GM21737 (cell line): ENCODE results near the gene PTPN3.
"Not testable (repeated sequence)": the region's sequence is repeated elsewhere in the genome, so short reads cannot be mapped to it uniquely, and the experiment has no call there.

ENCODE experiments used
- ATAC-seq: cut with Tn5 transposase; IDR thresholded peaks from one replicate; pipeline ENCODE4 v1.9.1; 2021; ENCODE audit warnings: mild to moderate bottlenecking, moderate library complexity; ENCODE audit not compliant: unreplicated experiment

Gene PTPN3

DNA sequence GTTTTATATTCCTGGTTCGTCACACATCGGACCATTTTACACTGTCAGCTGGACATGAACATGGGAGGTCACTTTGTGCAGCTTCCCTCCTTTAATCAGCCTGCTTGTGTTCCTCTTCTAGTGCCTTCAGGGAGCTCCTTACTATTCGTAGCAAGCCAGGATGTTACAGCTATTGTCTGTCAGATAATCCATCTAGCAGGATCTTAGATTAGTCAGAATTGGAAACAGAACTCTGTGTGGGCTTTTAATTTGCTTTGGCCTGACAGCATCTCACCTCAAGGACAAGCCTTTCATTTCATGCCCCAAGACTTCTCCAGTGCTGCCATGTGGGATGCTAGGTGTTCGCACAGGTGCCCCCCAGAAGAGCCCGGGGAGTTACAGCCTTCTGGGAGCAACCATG lies 147.1 kb downstream of the PTPN3 start:
- ATAC-seq: no peak

DNA sequence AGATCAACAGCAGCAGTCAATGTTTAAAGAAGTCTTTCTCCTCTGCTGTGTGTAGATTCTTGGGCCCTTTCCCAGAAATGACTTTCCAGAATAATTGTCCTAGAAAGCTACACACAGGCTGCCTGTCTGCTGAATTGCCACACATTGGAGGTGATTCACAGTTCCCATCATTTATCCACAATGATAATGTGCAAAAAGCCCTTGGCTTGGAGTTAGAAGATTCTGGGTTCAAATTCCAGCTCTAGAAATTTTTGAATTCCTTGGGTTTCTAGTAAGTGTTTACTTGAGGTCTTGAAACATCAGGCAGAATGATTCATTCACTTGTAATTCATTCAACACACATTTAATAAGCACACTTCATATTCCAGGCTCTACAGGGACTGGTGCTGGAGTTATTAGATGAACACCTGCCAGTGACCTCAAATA lies 148.7 kb downstream of the PTPN3 start:
- ATAC-seq: no peak

DNA sequence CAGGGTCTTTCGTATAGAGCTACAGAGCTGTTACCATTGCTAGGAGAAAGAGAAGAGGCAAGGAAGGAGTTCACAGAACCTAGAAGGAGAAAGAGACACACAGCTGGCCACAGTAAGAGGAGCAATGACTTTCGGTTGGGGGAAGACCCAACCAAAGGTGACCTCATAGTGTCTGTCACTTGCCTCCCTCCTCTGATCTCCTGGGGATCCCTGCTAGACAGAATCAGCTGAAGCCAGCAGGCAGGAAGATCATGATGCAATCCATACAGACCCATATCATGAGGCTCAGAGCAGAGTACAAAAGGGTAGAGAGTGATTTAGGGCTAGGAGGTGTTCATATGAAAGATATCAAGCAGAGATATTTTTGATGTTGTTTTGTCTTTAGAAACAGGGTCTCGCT lies 151.2 kb downstream of the PTPN3 start:
- no peak for ATAC-seq

DNA sequence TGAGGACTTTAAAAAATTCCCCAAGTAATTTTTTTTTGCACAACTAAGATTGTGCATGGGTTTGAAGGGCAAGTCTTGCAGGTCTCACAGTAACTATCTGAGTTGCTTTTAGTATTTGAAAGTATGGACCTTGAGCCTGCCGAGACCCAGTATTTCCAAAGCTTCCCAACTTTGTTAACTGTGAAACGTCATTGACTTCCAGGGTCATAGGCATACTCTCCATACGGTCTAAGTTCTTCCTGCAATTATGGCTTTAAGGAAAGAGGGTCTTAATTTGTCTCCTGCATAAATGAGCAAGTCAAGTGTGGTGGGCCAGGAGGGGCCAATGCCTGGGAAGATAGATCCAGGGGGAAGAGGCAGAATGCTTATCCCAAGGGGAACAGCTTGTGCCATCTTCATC lies 153.2 kb downstream of the PTPN3 start:
- no peak for ATAC-seq

DNA sequence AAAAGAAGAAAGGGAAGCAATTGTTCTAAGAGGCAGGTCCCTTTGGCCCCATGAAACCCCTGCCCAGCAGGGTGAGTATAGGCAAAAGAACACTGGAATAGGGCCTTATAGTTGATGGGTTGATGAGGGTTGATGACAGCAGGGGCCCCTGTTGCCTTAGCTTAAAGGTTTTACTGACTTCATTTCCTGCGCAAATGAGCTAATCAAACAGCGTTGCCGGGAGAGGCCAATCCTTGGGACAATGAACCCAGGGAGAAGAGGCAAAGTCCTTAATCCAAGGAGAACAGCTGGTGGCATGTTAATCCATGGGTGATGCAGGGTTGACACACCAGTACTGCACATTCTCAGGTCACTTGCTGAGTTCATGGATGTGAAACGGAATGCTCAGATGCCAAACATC lies 155.2 kb downstream of the PTPN3 start:
- no peak for ATAC-seq

DNA sequence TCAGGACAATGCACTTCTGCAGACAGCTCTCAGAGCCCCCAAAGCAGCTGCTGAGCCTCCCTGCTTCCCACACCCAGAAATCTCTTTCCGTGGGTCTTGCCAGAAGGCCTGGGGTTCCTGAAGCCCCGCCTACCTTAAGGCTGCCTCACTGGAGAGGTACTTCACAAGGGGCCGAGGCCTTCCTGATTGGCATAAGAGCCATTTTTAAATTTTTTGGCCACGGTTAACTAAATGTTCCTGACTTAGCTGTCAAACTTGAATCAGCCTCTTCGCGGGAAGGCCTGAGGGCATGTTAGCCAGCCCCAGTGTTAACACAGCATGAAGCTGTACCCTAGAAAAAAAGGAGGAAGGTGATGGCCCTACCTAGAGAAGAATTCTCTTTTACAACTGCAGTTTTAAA lies 156.5 kb downstream of the PTPN3 start:
- no peak for ATAC-seq

DNA sequence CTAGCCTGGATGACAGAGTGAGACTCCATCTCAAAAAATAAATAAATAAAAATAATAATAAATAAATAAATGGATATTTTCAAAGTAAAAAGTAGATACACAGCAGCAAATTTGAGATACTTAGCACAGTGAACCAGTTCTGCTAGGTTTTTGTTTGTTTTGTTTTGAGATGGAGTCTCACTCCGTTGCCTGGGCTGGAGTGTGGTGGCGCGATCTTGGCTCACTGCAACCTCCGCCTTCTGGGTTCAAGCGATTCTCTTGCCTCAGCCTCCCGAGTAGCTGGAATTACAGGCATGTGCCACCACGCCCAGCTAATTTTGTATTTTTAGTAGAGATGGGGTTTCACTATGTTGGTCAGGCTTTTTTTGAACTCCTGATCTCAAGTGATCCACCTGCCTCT lies 157.1 kb downstream of the PTPN3 start:
- ATAC-seq: not testable (repeated sequence)

DNA sequence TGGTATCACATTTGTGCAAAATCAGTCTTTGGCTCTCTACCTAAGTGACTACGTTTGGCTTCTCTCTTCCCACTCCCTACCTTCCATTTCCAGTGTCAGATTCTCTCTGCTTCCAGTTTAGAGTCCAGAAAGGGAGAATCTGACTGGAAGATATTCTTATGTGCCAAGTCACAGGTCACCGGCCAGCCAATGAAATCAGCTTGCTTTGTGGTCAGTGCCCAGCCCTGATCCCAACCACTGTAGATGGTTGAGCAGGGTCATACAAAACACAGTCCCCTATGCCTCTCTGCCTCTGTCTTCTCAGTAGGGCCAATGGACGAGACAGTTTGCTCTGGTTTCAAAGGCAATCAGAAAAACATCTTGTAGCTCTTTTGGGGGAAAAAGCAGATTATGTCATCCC lies 161.7 kb downstream of the PTPN3 start:
- ATAC-seq: no peak

DNA sequence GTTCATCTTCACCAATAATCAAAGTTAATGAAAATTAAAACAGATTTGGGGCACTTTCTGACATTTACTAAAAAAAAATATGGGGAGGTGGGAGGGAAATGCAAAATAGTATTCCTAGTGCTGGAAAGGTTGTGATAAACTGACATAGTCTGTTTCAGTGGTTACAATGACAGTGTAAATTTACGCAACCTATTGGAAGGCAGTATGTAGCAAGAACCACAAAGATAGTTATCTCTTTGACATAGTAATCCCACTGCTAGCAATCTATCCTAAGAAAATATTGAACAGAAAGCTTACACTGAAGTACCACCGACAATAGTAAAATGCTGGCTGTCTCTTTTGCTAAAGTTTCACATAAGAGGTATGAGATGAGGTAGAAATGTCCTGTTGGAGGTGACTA lies 162.2 kb downstream of the PTPN3 start:
- no peak for ATAC-seq

DNA sequence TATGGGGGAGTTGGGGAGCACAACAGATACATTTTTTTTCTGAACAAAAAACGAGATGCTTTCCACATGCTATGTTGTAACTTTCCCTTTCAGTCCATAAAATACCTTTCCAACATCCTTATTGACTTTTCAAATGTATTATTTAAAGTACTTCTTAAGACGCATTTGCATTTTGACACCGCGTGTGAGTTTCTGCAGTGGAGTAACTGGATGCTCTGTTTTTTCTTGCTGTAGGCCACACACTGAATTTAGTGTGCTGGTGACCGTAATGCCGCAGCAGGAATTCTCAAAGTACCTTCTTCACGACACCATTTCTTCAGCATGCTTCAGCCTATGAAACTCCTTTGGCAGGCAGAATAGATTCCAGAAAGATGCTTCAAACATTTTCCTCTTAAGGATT lies 163.0 kb downstream of the PTPN3 start:
- ATAC-seq: no peak

DNA sequence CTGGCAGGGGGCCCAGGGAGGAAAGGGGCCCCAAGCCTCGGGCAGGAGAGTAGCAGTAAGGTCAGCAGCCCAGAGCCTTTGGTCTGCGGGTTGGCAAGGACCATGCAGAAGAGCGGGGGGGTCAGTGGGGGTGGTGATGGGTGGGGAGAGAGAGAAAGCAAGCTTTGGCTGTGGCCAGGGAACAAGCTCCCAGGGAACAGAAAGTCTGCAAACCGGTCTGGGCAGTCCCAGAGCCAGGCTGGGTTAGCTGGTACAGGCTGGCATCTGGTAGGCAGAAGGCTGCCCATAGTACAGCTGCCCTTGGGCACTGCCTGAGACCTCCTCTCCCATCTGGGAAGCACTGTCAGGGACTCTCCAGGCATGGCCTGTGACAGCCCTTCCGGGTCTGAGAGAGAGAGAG lies 166.8 kb downstream of the PTPN3 start:
- ATAC-seq: no peak

DNA sequence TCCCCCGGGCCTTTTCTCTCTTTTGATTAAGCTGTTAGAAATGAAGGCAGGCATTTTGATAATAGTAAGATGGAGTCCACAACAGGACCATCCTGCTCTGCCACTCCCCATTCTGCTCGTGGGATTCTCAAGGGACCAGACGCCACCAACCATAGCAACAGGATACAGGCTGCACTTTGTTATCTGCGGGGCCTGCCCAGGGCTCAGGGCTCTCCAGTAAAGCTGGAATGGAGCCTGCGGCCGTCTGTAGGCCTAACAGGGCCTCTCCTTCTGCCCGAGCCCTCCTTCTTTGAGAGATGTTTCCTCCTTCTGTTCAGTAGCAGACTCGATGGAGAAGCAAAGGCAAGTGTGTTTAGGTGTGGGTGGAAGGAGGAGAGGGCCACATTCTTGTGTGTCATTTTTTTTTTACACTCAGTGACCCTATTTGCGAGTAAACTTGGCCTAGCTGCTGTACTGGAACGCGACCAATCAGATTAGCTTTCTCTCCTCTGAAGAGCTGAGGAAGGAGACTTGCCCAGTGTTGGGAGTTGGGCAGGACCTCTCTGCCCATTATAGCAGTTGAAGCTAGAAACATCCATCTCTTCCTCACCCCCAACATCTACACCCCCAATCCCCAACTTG lies 168.4 kb downstream of the PTPN3 start:
- ATAC-seq: no peak

DNA sequence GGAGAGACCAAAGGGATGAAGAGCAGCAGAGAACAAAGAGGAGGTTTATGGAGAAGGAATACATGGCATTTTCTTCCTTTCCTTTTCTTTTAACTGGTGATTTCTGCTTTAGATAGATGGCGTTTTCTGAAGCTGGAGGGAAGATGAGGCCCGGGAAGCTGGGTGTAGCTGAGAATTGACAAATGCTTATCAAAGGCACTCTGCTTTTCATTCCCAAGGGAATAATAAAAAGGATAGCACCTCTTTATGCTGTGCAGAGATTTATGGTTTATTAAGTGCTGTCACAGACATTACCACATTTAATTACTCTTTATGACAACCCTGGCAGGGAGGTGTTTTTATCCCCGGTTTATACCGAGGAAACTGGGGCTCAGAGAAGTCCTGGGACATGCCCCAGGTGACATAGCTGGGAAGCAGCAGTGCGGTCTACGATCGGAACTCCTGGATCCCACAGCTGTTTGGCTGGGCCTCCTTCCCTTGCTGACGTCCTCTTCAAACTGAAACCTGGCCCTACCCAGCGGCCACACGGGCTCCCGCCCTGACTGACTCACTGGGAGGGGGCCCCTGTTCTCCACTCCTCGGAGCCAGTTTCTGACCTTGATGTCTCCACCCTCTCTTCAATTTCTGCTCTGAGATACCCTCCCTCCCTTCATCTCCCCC lies 169.0 kb downstream of the PTPN3 start:
- ATAC-seq: no peak
